ENCODE measurements around the gene FZD1. TPM values are rescaled to one million over a fixed set of nuclear protein-coding genes. Genes with fewer than 3 reads are reported as not detected.

Gene FZD1
- total and polyA plus RNA-seq, 2 of the 13 experiments (the other 11 are each of a cell fraction or from before 2014, with no cell fraction given): 0.22 to 0.80 TPM

GRCh38 chr7:91264046-91264923 lies at the start of gene FZD1 (continued):
- no peak for TF ChIP-seq LRRFIP1 (CRISPR knock-in tag; conservative IDR thresholded peaks at IDR 0.05)
- TF ChIP-seq YY1 (IDR thresholded peaks at IDR 0.05; ENCODE audit: insufficient read depth, insufficient replicate concordance, low read depth, low read length): peak; percentile 83
- TF ChIP-seq ZNF790 (CRISPR knock-in tag; IDR thresholded peaks at IDR 0.05; ENCODE audit: borderline replicate concordance): no peak
- no peak for TF ChIP-seq ZNF646 (CRISPR knock-in tag; IDR thresholded peaks at IDR 0.05)
- no peak for TF ChIP-seq SMAD9 (CRISPR knock-in tag; IDR thresholded peaks at IDR 0.05)
- TF ChIP-seq ZNF550 (CRISPR knock-in tag; IDR thresholded peaks at IDR 0.05; ENCODE audit: borderline replicate concordance): no peak
- TF ChIP-seq PTBP1 (IDR thresholded peaks at IDR 0.05; ENCODE audit: low read depth, low read length, poor library complexity, severe bottlenecking): peak; percentile 100
- no peak; the same call in 1 of the 2 replicates for TF ChIP-seq ZNF350 (CRISPR knock-in tag; IDR thresholded peaks at IDR 0.05; ENCODE audit: borderline replicate concordance, low read depth)
- TF ChIP-seq, protein P1, sequence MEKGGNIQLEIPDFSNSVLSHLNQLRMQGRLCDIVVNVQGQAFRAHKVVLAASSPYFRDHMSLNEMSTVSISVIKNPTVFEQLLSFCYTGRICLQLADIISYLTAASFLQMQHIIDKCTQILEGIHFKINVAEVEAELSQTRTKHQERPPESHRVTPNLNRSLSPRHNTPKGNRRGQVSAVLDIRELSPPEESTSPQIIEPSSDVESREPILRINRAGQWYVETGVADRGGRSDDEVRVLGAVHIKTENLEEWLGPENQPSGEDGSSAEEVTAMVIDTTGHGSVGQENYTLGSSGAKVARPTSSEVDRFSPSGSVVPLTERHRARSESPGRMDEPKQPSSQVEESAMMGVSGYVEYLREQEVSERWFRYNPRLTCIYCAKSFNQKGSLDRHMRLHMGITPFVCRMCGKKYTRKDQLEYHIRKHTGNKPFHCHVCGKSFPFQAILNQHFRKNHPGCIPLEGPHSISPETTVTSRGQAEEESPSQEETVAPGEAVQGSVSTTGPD (CRISPR knock-in tag; IDR thresholded peaks at IDR 0.05): no peak
- TF ChIP-seq ZNF335 (CRISPR knock-in tag; IDR thresholded peaks at IDR 0.05): no peak
- TF ChIP-seq, protein P2, sequence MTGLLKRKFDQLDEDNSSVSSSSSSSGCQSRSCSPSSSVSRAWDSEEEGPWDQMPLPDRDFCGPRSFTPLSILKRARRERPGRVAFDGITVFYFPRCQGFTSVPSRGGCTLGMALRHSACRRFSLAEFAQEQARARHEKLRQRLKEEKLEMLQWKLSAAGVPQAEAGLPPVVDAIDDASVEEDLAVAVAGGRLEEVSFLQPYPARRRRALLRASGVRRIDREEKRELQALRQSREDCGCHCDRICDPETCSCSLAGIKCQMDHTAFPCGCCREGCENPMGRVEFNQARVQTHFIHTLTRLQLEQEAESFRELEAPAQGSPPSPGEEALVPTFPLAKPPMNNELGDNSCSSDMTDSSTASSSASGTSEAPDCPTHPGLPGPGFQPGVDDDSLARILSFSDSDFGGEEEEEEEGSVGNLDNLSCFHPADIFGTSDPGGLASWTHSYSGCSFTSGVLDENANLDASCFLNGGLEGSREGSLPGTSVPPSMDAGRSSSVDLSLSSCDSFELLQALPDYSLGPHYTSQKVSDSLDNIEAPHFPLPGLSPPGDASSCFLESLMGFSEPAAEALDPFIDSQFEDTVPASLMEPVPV (CRISPR knock-in tag; IDR thresholded peaks at IDR 0.05): 0 out of 2 replicates have a peak, but pooled peaks have one; percentile 54
- TF ChIP-seq HHEX (CRISPR knock-in tag; IDR thresholded peaks at IDR 0.05): no peak
- TF ChIP-seq GPBP1L1 (CRISPR knock-in tag; IDR thresholded peaks at IDR 0.05): no peak
- TF ChIP-seq ZNF605 (CRISPR knock-in tag; IDR thresholded peaks at IDR 0.05): no peak
